Coronary artery (tissue), 2 donors: ENCODE data around the gene PDCL2.

Source experiments
- DNase-seq: peaks from one replicate; pipeline ENCODE4 v3.0.0-alpha.2; 2017; ENCODE audit warnings: low spot score
- H3K27ac ChIP-seq, 2 donors: fragments of 200-600 bp; sonication (generic); one replicate each; pipeline ENCODE4 v1.5.1; 2016 to 2019
- H3K4me3 ChIP-seq: fragments of 200-600 bp; sonication (generic); 2 replicates; pipeline ENCODE4 v1.5.1; 2016; ENCODE audit warnings: mild to moderate bottlenecking, moderate library complexity
- TF ChIP-seq, protein P1 (sequence below): fragments of 200-600 bp; sonication (generic); IDR thresholded peaks from one replicate; pipeline ENCODE4 v1.5.1; 2019; ENCODE audit warnings: antibody characterized with exemption

Gene PDCL2

GRCh38 chr4:55528491-55528890 is 63.6 kb downstream of the PDCL2 start:
- no peak for DNase-seq
- TF ChIP-seq, protein P1, sequence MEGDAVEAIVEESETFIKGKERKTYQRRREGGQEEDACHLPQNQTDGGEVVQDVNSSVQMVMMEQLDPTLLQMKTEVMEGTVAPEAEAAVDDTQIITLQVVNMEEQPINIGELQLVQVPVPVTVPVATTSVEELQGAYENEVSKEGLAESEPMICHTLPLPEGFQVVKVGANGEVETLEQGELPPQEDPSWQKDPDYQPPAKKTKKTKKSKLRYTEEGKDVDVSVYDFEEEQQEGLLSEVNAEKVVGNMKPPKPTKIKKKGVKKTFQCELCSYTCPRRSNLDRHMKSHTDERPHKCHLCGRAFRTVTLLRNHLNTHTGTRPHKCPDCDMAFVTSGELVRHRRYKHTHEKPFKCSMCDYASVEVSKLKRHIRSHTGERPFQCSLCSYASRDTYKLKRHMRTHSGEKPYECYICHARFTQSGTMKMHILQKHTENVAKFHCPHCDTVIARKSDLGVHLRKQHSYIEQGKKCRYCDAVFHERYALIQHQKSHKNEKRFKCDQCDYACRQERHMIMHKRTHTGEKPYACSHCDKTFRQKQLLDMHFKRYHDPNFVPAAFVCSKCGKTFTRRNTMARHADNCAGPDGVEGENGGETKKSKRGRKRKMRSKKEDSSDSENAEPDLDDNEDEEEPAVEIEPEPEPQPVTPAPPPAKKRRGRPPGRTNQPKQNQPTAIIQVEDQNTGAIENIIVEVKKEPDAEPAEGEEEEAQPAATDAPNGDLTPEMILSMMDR: no peak
- Histone ChIP-seq H3K27ac (no peak overlapping the region), H3K4me3 (no peak overlapping the region)

GRCh38 chr4:55524844-55525571 is 67.0 kb downstream of the PDCL2 start:
- Histone ChIP-seq H3K27ac (no peak overlapping the region), H3K4me3 (no peak overlapping the region)
- TF ChIP-seq, protein P1: no peak
- DNase-seq: no peak

GRCh38 chr4:55518442-55518841 is 73.6 kb downstream of the PDCL2 start:
- DNase-seq: no peak

GRCh38 chr4:55517526-55518229 is 74.4 kb downstream of the PDCL2 start:
- DNase-seq: no peak
- no peak overlapping the region for H3K27ac ChIP-seq
- H3K4me3 ChIP-seq: no peak overlapping the region
- TF ChIP-seq, protein P1: no peak

More at GRCh38 chr4:55518442-55518841, 73.6 kb downstream of the PDCL2 start:
- Histone ChIP-seq H3K27ac (no peak overlapping the region), H3K4me3 (no peak overlapping the region)
- TF ChIP-seq, protein P1: no peak

DNA sequence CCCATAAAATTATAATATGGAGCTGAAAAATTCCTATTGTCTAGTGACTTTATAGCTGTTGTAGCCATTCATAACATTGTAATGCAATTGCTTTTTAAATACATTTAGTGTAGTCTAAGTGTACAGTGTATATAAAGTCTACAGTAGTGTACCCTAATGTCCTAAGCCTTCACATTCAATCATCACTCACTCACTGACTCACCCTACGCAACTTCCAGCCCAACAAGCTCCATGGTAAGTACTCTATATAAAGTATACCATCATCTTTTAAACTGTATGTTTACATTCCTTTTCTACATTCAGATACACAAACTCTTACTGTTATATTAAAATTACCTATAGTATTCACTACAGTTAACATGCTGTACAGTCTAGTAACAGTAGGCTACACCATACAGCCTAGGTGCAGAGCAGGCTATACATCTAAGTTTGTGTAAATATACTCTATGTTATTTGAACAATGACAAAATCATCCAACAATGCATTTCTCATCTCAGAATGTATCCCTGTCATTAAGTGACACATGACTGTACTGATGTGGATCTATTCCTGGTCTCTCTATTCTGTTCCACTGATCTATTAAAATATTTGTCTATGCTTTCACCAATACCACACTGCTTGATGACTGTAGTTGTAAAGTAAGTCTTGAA is 79.0 kb downstream of the PDCL2 start:
- no peak overlapping the region for H3K4me3 ChIP-seq
- no peak for DNase-seq
- TF ChIP-seq, protein P1: no peak

DNA sequence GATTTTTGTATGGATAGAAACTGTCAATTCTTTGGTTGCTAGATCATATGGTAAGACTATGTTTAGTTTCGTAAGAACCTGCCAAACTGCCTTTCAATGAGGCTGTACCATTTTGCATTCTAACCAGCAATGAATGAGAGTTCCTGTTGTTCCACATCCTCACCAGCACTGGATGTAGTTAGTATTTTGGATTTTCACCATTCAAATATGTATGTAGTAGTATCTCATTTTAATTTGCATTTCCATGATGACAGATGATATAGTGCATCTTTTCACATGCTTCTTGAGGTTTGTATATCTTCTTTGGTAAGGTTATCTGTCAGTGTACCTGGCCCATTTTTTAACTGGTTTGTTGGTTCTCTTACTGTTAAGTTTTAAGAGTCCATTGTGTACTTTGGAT is 80.0 kb downstream of the PDCL2 start:
- no peak overlapping the region for H3K4me3 ChIP-seq
- TF ChIP-seq, protein P1: no peak
- no peak overlapping the region for H3K27ac ChIP-seq
- DNase-seq: no peak

More for the DNA sequence above, 79.0 kb downstream of the PDCL2 start:
- no peak overlapping the region for H3K27ac ChIP-seq
